Hepatocyte (in vitro differentiated cells): ENCODE measurements around the gene KL. TPM values are rescaled to one million over a fixed set of nuclear protein-coding genes. Genes with fewer than 3 reads are reported as not detected.

Source experiments
- DNase-seq: peaks from one replicate; pipeline ENCODE4 v3.0.0-alpha.2; 2016; ENCODE audit warnings: low spot score
- H2AFZ ChIP-seq: fragments of 200-600 bp; sonication (generic); 2 replicates; pipeline ENCODE4 v1.6.0; 2016; ENCODE audit warnings: antibody characterized with exemption, mild to moderate bottlenecking
- H3K27ac ChIP-seq: fragments of 200-600 bp; sonication (generic); 2 replicates; pipeline ENCODE4 v1.5.1; 2016; ENCODE audit warnings: mild to moderate bottlenecking
- H3K27me3 ChIP-seq: fragments of 200-600 bp; sonication (generic); 2 replicates; pipeline ENCODE4 v1.6.1; 2016
- H3K36me3 ChIP-seq: fragments of 200-600 bp; sonication (generic); replicated peaks from 2 replicates; pipeline ENCODE4 v1.5.1; 2016; ENCODE audit warnings: low read depth; ENCODE audit not compliant: insufficient read depth
- H3K4me1 ChIP-seq: fragments of 200-600 bp; sonication (generic); 2 replicates; pipeline ENCODE4 v1.5.1; 2016; ENCODE audit warnings: mild to moderate bottlenecking, moderate library complexity; ENCODE audit not compliant: insufficient read depth
- H3K4me2 ChIP-seq: fragments of 200-600 bp; sonication (generic); 2 replicates; pipeline ENCODE4 v1.6.0; 2016
- H3K4me3 ChIP-seq: fragments of 200-600 bp; sonication (generic); 2 replicates; pipeline ENCODE4 v1.5.1; 2016; ENCODE audit warnings: mild to moderate bottlenecking
- H3K79me2 ChIP-seq: fragments of 200-600 bp; sonication (generic); 2 replicates; pipeline ENCODE4 v1.6.0; 2017; ENCODE audit warnings: mild to moderate bottlenecking
- H3K9me2 ChIP-seq: fragments of 200-600 bp; sonication (generic); replicated peaks from 2 replicates; pipeline ENCODE4 v1.6.0; 2017; ENCODE audit warnings: mild to moderate bottlenecking; ENCODE audit not compliant: insufficient read depth
- H3K9me3 ChIP-seq: fragments of 200-600 bp; sonication (generic); 2 replicates; pipeline ENCODE4 v1.5.1; 2016; ENCODE audit warnings: low read depth, mild to moderate bottlenecking
- H4K20me1 ChIP-seq: fragments of 200-600 bp; sonication (generic); 2 replicates; pipeline ENCODE4 v1.6.0; 2016; ENCODE audit warnings: mild to moderate bottlenecking; ENCODE audit not compliant: insufficient read depth, poor library complexity, severe bottlenecking
- CTCF ChIP-seq: fragments of 200-600 bp; sonication (generic); IDR thresholded peaks from 2 replicates; pipeline ENCODE4 v1.5.1; 2016; ENCODE audit warnings: antibody characterized with exemption, mild to moderate bottlenecking; ENCODE audit not compliant: poor library complexity
- EZH2 ChIP-seq: fragments of 200-600 bp; sonication (generic); IDR thresholded peaks from 2 replicates; pipeline ENCODE4 v1.6.1; 2016; ENCODE audit warnings: antibody characterized with exemption, mild to moderate bottlenecking, borderline replicate concordance
- EZH2phosphoT487 ChIP-seq: fragments of 200-600 bp; sonication (generic); IDR thresholded peaks from one replicate; pipeline ENCODE4 v1.6.1; 2018; ENCODE audit warnings: antibody characterized with exemption, mild to moderate bottlenecking, low read depth, moderate library complexity; ENCODE audit not compliant: unreplicated experiment, severe bottlenecking
- WGBS: methylation state at CpG from one replicate; pipeline ENCODE4 v1.1.6; 2016; ENCODE audit warnings: low lambda C conversion rate; ENCODE audit errors: missing lambda C conversion rate; 5-methylcytosine and 5-hydroxymethylcytosine counted together
- polyA plus RNA-seq: library from polyadenylated mRNA; unstranded; fragments of >200 nt; fragmentation: Nextera tagmentation; extraction: Ambion mirVana; gene quantifications from 2 replicates; pipeline ENCODE4 v1.2.1, GENCODE V29; 2016
- total RNA-seq: library from RNA; depleted of rRNA; stranded (reverse); fragments of >200 nt; gene quantifications from 2 replicates; pipeline ENCODE4 v1.2.3, GENCODE V29; 2014

KL gene
- total and polyA plus RNA-seq, 2 experiments from 2014 or later, result 1.4 to 1.7 TPM

GRCh38 chr13:33032037-33032625 lies 15.9 kb downstream of the KL start:
- DNase-seq, result no peak
- no peaks in the 10 kb centered on the region for H3K79me2 ChIP-seq
- H3K9me3 ChIP-seq, result no peaks in the 10 kb centered on the region
- no peaks in the 10 kb centered on the region for H3K4me1 ChIP-seq
- H3K9me2 ChIP-seq, result no peaks in the 10 kb centered on the region
- H3K4me3 ChIP-seq, result no peak overlapping the region
- H4K20me1 ChIP-seq, result no peaks in the 10 kb centered on the region
- H2AFZ ChIP-seq, result no peak overlapping the region
- TF ChIP-seq CTCF (no peak), EZH2 (no peak), EZH2phosphoT487 (no peak)
- H3K36me3 ChIP-seq, result no peaks in the 10 kb centered on the region
- H3K4me2 ChIP-seq, result no peak overlapping the region
- H3K27ac ChIP-seq, result no peak overlapping the region
- WGBS, result 80% methylated on average over 12 of the region's 12 CpGs
- H3K27me3 ChIP-seq, result no peaks in the 10 kb centered on the region

GRCh38 chr13:33033051-33033812 lies 17.0 kb downstream of the KL start:
- Histone ChIP-seq H3K4me3 (no peak overlapping the region), H3K79me2 (no peaks in the 10 kb centered on the region), H3K27ac (no peak overlapping the region), H4K20me1 (no peaks in the 10 kb centered on the region), H3K4me1 (no peaks in the 10 kb centered on the region), H3K9me2 (no peaks in the 10 kb centered on the region), H2AFZ (peak overlapping the region; percentile 26), H3K4me2 (peak overlapping the region; percentile 26), H3K9me3 (no peaks in the 10 kb centered on the region), H3K36me3 (no peaks in the 10 kb centered on the region), H3K27me3 (no peaks in the 10 kb centered on the region)
- 54% methylated on average over 14 of the region's 14 CpGs for WGBS
- DNase-seq, result no peak
- TF ChIP-seq CTCF (no peak), EZH2phosphoT487 (no peak), EZH2 (no peak)

- Histone ChIP-seq H3K4me3 (no peak overlapping the region), H3K79me2 (no peaks in the 10 kb centered on the region), H3K27me3 (no peaks in the 10 kb centered on the region), H4K20me1 (no peaks in the 10 kb centered on the region), H3K9me3 (no peaks in the 10 kb centered on the region), H2AFZ (no peak overlapping the region), H3K4me2 (no peak overlapping the region), H3K36me3 (no peaks in the 10 kb centered on the region), H3K4me1 (no peaks in the 10 kb centered on the region), H3K9me2 (no peaks in the 10 kb centered on the region), H3K27ac (no peak overlapping the region)
- TF ChIP-seq CTCF (no peak), EZH2 (no peak), EZH2phosphoT487 (no peak)
- no peak for DNase-seq
Observed at GRCh38 chr13:33033986-33034385, 17.8 kb downstream of the KL start.
